ENCODE measurements around the gene HDDC3.
"Not testable (repeated sequence)": the region's sequence is repeated elsewhere in the genome, so short reads cannot be mapped to it uniquely, and the experiment has no call there.

The HDDC3 gene

DNA sequence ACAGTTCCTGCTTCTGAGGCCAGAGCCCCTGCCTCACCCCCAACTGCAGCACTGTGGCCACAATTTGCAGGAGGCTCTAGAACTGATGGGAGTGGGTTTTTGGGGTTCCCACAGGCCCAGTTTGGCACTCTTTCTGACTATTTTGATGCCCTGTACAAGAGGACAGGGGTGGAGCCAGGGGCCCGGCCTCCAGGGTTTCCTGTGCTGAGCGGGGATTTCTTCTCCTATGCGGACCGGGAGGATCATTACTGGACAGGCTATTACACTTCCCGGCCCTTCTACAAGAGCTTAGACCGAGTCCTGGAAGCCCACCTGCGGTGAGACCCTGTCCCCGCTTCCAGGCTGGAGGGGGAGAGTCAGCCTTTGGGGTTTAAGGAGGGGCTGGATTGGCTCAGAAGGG lies 22.4 kb downstream of the HDDC3 start:
- DNase-seq (ENCODE audit: low read depth in 2 of 2), result no peak

- not testable (repeated sequence) for DNase-seq (ENCODE audit: low read depth in 2 of 2)
Measured at GRCh38 chr15:90909449-90909848, 22.9 kb downstream of the HDDC3 start.

DNA sequence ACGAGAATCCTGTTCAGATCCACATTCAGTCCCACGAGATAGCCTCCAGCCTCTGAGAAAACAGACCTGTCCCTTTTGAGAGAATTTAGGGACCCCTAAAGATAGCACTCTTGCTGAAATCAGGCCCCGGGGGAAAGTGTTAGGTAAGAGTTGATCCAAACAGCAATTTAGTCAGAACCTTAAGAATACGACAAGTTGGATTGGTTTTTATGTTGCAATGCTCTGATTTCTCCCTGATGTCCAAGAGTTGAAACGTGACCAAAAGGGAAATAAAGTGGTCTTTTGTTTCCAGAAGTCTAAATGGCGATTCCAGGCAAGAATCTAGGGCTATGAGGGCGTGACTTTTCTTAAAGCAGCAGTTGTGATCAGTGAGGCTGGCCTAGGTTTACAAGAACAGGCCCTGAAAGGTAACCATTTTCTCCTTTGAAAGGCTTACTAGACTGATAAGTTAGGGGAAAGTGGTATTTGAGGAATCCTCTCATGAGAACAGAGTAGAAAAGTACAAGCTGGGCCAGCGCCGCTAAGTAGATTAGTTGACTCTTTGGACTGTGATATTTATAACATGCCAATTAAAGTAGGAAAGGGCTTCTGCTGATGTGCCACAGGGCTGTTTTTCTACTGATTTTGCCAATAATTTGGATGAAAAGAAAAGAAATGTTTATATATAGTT lies 24.4 kb downstream of the HDDC3 start:
- DNase-seq (ENCODE audit: low read depth in 2 of 2), result no peak

DNA sequence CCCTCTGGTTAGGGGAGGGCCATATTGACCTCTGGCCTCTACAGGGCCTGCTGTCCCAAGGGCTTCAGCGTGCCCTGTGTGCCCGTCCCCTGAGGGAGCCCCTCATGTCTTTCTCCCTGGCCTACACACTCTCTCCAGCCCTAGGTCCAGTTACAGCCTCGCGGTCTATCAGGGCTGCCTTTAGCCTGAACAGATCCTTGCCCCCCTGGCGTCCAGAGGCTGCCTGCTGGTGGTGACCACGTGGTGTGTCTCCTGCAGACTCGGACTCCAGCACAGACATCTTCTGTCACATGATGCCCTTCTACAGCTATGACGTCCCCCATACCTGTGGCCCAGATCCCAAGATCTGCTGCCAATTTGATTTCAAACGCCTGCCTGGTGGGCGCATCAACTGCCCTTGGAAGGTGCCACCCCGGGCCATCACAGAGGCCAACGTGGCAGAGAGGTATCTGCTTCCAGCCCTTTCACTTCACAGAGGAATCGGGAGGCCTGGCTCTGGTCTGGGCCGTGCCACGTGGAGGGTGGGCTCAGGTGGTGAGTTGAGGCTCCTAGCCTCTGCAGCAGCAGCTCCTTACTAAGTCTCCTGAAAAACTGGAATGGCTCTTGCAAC lies 25.2 kb downstream of the HDDC3 start:
- no peak for DNase-seq (ENCODE audit: low read depth in 2 of 2)

DNA sequence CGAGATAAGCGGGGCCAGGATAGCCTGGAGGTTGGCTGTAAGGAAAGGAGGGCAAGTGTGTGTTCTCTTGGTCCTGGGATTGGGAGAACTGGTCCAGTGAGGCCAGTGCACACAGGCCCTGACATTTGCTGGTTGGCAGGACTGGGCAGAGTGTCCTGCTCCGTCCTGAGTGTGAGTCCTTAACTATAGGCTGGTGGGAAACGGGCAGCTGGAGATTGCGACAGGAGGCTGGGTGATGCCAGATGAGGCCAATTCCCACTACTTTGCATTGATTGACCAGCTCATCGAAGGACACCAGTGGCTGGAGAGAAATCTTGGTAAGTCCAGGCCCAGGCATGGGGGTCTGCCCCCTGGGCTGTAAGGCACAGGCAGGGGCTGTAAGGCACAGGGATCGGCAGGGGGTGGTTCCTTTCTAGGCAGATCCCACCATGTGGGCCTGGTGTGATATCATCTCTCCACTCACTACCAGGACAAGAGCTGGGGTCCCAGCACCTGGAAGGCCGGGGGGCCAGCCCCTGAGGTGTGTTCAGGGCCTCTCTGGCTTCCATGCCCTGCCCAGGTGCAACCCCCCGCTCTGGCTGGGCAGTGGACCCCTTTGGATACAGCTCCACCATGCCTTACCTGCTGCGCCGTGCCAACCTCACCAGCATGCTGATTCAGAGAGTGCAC lies 26.0 kb downstream of the HDDC3 start:
- DNase-seq (ENCODE audit: low read depth in 2 of 2), result no peak

- DNase-seq (ENCODE audit: low read depth in 2 of 2), result no peak
Measured at GRCh38 chr15:90905306-90906180, 26.8 kb downstream of the HDDC3 start.

GRCh38 chr15:90904746-90905145 lies 27.6 kb downstream of the HDDC3 start:
- DNase-seq (ENCODE audit: low read depth in 2 of 2), result no peak

DNA sequence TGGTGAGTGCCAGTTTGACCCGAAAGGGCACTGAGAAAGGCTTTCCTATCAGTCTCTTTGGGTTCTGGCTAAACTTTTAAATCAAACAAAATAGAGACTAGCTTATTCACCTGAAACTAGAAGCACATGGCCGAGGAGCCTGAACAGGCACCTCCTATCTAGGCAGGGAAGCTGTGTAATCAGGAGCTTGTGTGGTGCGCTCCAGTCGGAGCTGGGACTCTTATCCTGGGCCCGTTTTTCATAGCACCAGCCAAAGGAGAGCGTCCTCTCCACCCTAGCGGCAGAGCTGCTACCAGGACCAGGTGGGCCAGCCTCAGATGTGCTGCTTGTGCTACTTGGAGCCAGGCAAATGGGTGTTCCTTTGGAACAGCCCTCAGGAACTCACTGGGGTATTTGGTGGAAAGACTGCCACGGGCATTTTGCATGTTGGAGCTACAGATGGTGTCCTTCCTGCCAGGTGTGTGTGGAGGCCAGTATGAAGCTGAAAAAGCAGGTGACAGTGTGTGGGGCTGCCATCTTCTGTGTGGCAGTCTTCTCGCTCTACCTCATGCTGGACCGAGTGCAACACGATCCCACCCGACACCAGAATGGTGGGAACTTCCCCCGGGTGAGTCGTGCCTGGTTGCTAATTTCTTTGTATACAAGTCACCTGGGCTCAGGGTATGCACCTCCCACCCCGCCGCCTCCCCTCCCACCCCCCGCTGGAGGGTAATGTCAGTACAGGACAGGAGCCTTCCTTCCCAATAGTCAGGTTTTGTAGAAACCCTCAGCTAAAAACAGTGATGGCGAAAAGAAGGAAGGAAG lies 28.4 kb downstream of the HDDC3 start:
- DNase-seq (ENCODE audit: low read depth in 2 of 2), result no peak

DNA sequence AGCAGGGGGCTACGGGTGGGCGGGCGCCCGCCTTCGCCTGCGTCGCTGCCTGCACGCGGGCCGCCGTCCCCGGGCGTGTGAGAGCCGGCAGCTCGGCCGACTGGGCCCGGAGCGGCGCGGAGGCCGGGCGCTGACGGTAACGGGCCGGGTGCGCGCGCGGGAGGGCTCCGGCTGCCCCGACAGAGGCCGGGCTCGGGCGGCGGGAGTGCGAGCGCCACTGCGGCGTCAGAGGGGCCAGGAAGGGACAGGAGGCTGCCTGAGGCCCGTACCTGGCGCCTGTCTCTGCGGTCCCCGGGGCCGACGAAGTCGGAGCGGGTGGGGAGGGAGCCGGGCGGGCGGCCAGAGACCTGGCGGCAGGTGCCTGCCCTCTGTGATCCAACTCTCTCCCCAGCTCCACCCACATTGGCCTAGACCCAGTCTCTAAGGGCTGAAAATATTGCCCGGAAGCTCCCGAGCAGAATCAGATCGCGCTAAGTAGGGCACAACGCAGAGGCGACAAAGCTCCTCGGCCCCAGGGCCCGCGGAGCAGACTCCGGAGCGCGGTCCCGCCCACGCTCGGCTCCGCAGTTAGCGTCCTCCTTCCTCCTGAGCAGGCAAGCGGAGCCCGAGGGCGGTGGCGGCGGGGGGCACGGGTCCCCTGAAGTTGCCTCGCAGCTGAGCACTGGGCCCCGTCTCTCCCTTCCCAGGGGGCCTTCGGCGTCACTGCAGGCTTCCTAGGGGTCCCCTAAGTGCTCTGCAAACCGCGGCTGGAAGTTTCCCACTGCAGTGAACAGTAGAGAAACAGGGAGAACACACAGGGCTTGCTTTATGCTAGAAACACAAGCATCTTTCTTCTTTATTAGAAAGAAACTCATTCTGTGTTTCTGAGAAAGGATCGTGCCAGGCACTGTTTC lies 29.3 kb downstream of the HDDC3 start, which contains the start of gene MAN2A2:
MAN2A2 (plus strand) TSS at position 463 of the 893 bp plus-strand sequence. CDS start 906 bp downstream, outside the sequence.
- DNase-seq (ENCODE audit: low read depth in 2 of 2), result peak; percentile 73 to 74

- DNase-seq (ENCODE audit: low read depth in 2 of 2), result peak; percentile 48 to 62
Measured at GRCh38 chr15:90902040-90902839, 30.1 kb downstream of the HDDC3 start.

DNA sequence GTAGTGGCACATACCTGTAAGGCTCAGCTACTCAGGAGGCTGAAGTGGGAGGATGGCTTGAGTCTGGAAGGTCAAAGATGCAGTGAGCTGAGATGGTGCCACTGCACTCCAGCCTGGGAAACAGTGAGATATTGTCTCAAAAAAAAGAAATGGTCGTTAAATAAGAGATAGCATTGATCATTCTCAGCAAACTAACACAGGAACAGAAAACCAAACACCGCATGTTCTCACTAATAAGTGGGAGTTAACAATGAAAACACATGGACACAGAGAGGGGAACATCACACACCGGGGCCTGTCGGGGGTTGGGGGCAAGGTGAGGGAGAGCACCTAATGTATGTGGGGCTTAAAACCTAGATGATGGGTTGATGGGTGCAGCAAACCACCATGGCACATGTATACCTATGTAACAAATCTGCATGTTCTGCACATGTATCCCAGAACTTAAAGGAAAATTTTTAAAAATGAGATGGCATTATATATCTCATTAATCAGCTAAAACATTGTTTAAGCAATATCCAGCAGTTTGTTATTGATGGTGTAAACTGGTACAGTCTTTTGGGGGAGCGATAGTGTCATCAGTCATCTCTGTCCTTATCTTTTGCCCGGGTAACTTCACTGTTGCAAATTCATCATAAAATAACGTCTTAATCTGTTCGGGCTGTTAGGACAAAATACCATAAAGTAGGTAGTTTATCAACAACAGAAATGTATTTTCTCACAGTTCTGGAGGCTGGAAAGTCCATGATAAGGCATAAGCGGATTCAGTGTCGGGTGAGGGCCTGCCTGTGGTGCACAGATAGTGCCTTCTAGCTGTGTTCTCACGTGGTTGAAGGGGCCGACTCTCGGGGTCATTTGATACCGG lies 30.9 kb downstream of the HDDC3 start:
- DNase-seq (ENCODE audit: low read depth in 2 of 2), result no peak

- not testable (repeated sequence) for DNase-seq (ENCODE audit: low read depth in 2 of 2)
Measured at GRCh38 chr15:90897131-90897655, 35.2 kb downstream of the HDDC3 start.

GRCh38 chr15:90895571-90896117 lies 36.7 kb downstream of the HDDC3 start:
- DNase-seq (ENCODE audit: low read depth in 2 of 2), result no peak

DNA sequence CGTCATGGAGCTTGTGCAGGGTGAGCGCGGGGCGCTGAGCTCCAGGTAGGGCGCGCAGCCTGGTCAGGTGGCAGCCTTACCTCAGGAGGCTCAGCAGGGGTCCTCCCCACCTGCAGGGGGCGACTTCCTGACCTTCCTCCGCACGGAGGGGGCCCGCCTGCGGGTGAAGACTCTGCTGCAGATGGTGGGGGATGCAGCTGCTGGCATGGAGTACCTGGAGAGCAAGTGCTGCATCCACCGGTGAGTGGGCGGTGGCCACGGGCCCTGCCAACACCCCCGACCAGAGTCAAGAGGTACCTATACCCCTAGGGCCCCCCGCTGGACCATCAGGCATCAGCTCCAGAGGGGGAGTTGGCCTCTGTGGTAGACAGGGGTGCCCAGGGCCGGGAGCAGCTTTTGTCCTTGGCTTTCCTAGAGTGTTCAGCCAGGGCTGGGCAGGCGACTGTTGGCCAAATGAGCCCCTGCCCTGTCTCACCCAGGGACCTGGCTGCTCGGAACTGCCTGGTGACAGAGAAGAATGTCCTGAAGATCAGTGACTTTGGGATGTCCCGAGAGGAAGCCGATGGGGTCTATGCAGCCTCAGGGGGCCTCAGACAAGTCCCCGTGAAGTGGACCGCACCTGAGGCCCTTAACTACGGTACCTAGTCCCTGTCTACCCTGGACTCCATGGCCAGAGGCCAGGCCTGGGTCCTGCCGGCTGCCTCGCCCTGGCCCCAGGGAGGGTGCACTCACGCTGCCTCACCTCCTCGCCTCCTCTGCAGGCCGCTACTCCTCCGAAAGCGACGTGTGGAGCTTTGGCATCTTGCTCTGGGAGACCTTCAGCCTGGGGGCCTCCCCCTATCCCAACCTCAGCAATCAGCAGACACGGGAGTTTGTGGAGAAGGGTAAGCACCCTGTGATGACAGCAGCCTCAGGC lies 38.9 kb downstream of the HDDC3 start:
- DNase-seq (ENCODE audit: low read depth in 2 of 2), result no peak

DNA sequence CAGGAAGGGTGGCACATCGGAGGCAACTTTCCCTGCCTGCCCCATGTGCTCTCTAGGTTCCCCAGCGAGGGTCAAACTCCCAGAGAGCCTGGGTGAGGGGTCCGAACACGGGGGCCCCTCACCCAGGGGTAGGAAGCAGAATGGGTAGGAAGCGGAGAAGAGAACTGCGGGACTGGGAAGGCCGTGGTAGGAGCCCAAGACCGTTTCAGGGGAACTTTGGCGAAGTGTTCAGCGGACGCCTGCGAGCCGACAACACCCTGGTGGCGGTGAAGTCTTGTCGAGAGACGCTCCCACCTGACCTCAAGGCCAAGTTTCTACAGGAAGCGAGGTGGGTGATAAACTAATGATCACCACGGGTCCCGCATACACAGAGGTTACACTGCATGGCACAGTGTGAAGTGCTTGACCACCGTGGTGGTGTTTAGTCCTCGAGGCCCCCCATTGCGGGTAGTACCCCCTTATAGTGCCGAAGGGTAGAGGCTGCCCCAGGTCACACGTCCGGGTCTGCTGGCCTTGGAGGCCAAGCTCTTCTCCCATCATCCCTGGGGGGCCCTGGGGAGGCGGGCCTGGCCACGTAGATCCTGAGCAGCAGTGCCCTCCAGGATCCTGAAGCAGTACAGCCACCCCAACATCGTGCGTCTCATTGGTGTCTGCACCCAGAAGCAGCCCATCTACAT lies 39.7 kb downstream of the HDDC3 start:
- DNase-seq (ENCODE audit: low read depth in 2 of 2), result no peak

GRCh38 chr15:90892023-90892422 lies 40.3 kb downstream of the HDDC3 start:
- no peak for DNase-seq (ENCODE audit: low read depth in 2 of 2)

Data from stimulated activated CD4-positive, alpha-beta T cell treated with anti-CD3 and anti-CD28 coated beads, Interleukin-15, amount 100 ng/mL, for 48 hours (primary cell).